Cardiac muscle cell (in vitro differentiated cells and primary cell): Measurements from ENCODE around the gene ALG1. TPM values are rescaled to one million over a fixed set of nuclear protein-coding genes. Genes with fewer than 3 reads are reported as not detected.
"Not testable (repeated sequence)": the region's sequence is repeated elsewhere in the genome, so short reads cannot be mapped to it uniquely, and the experiment has no call there.

Experiments
- DNase-seq, 2 donors: peaks; one replicate each; pipeline versions ENCODE4 v3.0.0 to v3.0.0-alpha.2; 2010 to 2017; ENCODE audit warnings: low read depth in 1 of 2, low spot score in 1 of 2
- H3K27ac ChIP-seq: fragments of 200-600 bp; sonication (generic); 2 replicates; pipeline ENCODE4 v1.5.1; 2016
- H3K27me3 ChIP-seq: fragments of 200-600 bp; sonication (generic); 2 replicates; pipeline ENCODE4 v1.6.0; 2016; ENCODE audit warnings: control low read depth
- H3K36me3 ChIP-seq: fragments of 200-600 bp; sonication (generic); 2 replicates; pipeline ENCODE4 v1.5.1; 2016; ENCODE audit warnings: control low read depth
- H3K4me1 ChIP-seq: fragments of 200-600 bp; sonication (generic); 2 replicates; pipeline ENCODE4 v1.8.1; 2017; ENCODE audit warnings: low read depth, mild to moderate bottlenecking, mixed run types
- H3K4me3 ChIP-seq: fragments of 200-600 bp; sonication (generic); 2 replicates; pipeline ENCODE4 v1.5.1; 2016; ENCODE audit warnings: mild to moderate bottlenecking
- H3K9me3 ChIP-seq: fragments of 200-600 bp; sonication (generic); 2 replicates; pipeline ENCODE4 v1.5.1; 2017; ENCODE audit warnings: low read depth, mild to moderate bottlenecking, control low read depth
- CTCF ChIP-seq: IDR thresholded peaks from 2 replicates; pipeline ENCODE4 v1.5.1; 2012; ENCODE audit warnings: low read depth, mild to moderate bottlenecking, low read length
- polyA plus RNA-seq: library from polyadenylated mRNA; unstranded; fragments of >200 nt; fragmentation: Nextera tagmentation; extraction: Ambion mirVana; gene quantifications from 2 replicates; pipeline ENCODE4 v1.2.1, GENCODE V29; 2016
- total RNA-seq: library from RNA; depleted of rRNA; stranded (reverse); fragments of >200 nt; gene quantifications from 2 replicates; pipeline ENCODE4 v1.2.3, GENCODE V29; 2016

ALG1 gene
- total and polyA plus RNA-seq, 2 experiments from 2014 or later, result 20.2 to 26.5 TPM

DNA sequence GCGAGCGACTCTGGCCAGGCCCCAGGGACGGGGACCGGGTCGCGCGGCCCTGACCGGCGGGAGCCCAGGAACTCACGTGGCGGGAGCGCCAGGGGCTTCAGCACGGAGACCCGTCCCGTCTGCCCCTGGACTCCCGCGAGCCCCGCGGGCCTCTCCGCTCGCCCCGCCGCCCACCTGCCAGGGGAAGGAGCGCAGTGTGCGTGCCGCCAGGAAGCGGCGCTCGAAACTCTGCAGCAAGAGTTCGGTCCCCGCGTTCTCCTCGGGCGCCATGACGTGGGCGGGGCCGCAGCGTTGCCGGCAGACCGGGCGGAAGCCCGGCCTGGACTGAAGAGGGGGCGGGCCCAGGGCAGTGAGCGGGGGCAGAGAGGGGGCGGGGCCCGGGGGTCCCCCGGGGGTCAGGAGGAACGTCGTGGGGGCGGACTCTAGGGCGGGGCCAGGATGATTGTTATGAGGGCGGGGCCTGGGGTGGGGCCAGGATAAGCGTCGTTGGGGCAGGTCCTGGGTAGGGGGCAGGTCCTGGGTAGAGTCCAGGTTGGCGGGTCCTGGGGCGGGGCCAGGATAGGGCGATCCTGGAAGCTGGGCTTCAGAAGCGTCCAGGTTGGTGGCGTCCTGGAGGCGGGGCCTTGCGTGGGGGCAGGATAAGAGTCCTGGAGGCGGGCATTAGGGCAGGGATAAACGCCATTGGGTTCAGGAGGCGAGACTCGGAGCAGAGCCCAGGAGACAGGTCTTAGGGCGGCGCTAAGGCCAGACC, 26.0 kb downstream of the ALG1 start, which contains the start of gene EEF2KMT:
Gene EEF2KMT (minus strand): TSS at position 326 of the 751 bp plus-strand sequence. CDS start 56 bp downstream, at position 270.
- not testable (repeated sequence) for H3K9me3 ChIP-seq, H3K36me3 ChIP-seq, H3K4me1 ChIP-seq, H3K27me3 ChIP-seq
- Histone ChIP-seq H3K4me3 (peak within 1 kb of the TSS; percentile 75), H3K27ac (peak within 1 kb of the TSS; percentile 69)
- peak; percentile 99 to 100 for DNase-seq

DNA sequence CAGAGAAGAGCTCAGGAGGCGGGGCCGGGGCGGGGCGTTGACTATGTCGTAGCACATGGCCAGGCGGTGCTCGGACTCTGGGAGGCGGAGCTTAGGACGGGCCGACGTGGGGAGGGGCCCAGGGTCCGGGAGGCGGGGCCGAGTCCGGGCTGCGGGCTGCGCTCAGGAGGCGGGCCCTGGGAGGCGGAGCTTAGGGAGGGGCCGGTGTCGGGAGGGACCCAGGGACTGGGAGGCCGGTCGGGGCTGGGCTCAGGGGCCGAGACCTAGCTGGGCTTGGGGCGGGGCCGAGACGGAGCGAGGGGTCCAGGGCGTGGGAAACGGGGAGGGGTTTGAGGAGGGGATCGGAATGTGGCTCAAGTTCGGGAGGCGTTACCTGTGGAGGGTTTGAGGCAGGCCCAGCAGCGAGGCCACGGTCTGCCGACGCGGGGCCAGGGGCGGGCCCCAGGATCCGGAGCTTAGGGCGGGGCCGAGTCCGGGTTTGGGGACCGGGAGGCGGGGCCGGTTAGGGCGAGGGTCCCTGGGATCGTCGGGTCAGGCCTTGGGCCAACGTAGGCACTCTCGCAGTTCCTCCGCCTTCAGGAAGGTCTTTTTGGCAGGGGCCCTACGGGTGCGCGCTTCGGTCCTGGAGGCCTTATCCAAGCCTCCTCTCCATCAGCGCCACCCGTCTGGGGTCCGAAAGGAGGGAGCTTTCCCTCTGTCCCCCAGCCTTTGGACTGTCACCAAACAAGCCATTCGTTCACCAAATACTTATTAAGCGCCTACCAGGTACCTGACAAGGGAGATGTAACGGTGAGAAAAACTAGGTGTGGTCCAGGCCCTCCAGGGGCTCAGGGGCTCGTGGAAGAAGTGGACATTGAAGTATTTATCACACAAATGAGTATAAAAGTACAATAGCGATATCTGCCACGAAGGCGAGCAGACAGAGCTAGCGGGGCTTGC, 26.8 kb downstream of the ALG1 start:
- Histone ChIP-seq H3K27ac (peak overlapping the region; percentile 69), H3K4me3 (peak overlapping the region; percentile 75)
- H3K9me3 ChIP-seq, H3K27me3 ChIP-seq, H3K36me3 ChIP-seq, H3K4me1 ChIP-seq: not testable (repeated sequence)
- DNase-seq, result peak; percentile 81 to 92

GRCh38 chr16:5099174-5099573, 27.5 kb downstream of the ALG1 start:
- not testable (repeated sequence) for H3K4me1 ChIP-seq, H3K9me3 ChIP-seq, H3K36me3 ChIP-seq, DNase-seq, H3K27me3 ChIP-seq
- peak overlapping the region; percentile 69 for H3K27ac ChIP-seq
- H3K4me3 ChIP-seq, result peak overlapping the region; percentile 40

DNA sequence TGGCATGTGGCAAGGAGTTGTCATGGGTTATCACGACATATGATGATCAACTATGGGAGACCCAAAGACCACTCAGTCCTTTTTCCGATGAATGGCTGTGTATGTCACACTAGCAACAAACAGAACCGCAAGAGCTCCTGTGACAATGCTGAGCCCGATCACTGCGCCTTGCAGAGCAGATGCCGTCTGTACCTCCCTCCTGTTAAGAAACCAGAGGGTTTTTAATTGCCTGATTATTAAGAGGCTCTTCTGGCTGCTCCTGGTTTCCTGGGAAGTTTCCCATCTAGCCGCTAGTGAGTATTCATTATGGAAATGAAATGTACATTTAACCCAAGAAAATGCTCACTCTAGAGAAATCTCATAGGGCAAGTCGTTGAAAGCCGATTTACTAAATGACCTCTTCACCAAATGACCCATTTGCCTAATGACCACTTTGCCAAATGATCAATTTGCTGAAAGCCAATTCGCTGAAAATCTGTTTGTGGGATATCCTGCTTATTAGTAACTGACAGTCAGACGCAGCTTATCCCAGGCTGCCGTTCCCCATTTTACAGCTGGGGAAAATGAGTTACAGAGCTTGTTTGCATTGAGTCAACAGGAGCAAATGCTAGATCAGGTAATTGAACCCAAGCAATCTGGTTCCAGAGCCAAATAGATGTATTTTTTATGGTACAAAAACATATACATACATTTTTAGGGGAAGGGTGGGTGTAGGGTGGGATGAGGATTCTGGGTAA, 31.8 kb downstream of the ALG1 start:
- H3K4me1 ChIP-seq, H3K9me3 ChIP-seq, H3K4me3 ChIP-seq, H3K27ac ChIP-seq, DNase-seq, H3K36me3 ChIP-seq, H3K27me3 ChIP-seq: not testable (repeated sequence)

GRCh38 chr16:5105039-5105438, 33.4 kb downstream of the ALG1 start:
- H3K4me1 ChIP-seq, H3K9me3 ChIP-seq, H3K27me3 ChIP-seq, DNase-seq, H3K36me3 ChIP-seq, H3K27ac ChIP-seq, H3K4me3 ChIP-seq: not testable (repeated sequence)

DNA sequence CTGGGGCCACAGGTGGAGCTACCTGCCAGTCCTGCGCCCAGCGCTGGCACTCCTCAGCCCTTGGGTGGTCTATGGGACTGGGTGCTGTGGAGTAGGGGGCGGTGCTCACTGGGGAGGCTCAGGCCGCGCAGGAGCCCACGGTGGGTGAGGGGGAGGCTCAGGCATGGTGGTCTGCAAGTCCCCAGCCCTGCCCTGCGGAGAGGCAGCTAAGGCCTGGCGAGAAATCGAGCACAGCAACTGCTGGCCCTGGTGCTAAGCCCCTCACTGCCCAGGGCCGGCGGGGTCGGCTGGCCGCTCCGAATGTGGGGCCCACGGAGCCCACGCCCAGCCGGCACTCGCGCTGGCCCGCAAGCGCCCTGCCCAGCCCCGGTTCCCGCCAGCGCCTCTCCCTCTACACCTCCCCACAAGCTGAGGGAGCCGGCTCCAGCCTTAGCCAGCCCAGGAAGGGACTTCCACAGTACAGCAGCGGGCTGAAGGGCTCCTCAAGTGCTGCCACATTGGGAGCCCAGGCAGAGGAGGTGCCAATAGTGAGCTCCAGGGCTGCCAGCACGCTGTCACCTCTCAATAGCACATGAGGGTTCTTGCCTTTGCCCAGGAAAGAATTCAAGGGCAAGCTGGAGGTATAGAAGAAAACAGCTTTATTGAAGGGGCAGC, 37.0 kb downstream of the ALG1 start:
- no peak overlapping the region for H3K4me3 ChIP-seq
- no peak for TF ChIP-seq CTCF
- H3K27ac ChIP-seq, result no peak overlapping the region
- DNase-seq, result no peak
- no peaks in the 10 kb centered on the region for H3K9me3 ChIP-seq
- no peaks in the 10 kb centered on the region for H3K4me1 ChIP-seq
- no peaks in the 10 kb centered on the region for H3K36me3 ChIP-seq
- H3K27me3 ChIP-seq, result no peaks in the 10 kb centered on the region

DNA sequence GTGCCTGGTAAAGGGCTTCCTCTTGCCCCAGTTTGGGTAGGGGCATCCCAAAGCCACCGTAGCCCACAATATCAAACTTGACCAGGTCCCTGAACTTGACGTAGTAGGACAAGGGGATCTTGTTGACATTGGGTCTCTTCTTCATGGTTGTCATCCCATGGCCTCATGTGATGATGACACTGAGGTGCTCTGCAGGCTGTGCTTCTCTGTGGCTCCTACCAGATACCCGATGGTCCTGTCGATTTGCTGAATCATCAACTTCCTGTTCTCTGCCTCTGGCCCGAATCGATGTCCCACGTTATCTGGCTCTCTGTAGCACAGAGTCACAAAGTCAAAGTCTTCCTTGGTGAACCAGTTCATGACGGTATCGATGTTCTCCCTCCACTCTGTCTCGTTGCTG, 39.3 kb downstream of the ALG1 start:
- not testable (repeated sequence) for H3K36me3 ChIP-seq, H3K4me3 ChIP-seq, H3K27ac ChIP-seq, DNase-seq, H3K4me1 ChIP-seq, H3K9me3 ChIP-seq, H3K27me3 ChIP-seq

- H3K27ac ChIP-seq, H3K4me3 ChIP-seq, H3K4me1 ChIP-seq, H3K36me3 ChIP-seq, H3K27me3 ChIP-seq, H3K9me3 ChIP-seq: not testable (repeated sequence)
- DNase-seq, result peak in 1 of 2 donors; percentile 1
These were observed 45.2 kb downstream of the ALG1 start for GRCh38 chr16:5116780-5117295.

DNA sequence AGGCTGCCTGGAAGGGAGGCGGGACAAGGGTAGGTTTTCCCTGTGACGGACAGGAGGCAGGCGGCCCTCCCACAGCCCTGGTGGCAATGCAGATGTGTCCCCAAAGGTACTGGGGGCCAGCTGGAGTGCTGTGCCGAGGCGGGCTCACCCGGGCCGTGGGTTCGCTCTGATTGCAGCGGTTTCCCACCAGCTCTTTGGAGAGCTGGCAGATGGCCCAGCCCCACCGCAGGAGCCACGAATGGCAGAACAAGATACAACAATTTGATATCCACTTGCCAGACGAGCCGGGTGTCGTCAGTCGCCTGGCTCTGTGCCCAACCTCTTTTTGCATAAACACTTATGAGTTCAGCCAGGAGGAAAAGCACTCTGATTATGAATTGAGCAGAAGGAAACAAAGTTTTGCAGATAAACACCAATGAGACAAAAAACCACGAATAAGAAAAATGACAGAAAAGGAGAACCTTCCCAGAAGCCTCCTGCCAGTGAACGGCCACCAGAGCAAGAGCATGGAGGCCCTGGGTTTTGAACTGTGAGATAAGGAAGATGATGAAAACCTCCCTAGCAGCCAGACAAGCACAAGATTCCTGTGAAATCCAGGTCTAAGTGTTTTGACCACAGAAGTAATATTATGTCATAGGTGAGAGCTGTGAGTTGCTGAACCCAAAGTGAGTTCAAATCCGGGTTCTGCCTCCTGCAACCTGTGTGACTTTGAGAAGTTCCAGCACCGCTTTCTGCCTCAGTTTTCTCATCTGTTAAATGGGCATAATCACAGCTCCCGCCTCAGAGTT, 45.9 kb downstream of the ALG1 start:
- H3K9me3 ChIP-seq, H3K4me3 ChIP-seq, H3K27ac ChIP-seq, H3K36me3 ChIP-seq, H3K4me1 ChIP-seq, H3K27me3 ChIP-seq: not testable (repeated sequence)
- peak; percentile 9 to 69 for DNase-seq

GRCh38 chr16:5131467-5132004, 59.9 kb downstream of the ALG1 start:
- H3K4me1 ChIP-seq, H3K27ac ChIP-seq, H3K27me3 ChIP-seq, DNase-seq, H3K9me3 ChIP-seq, H3K4me3 ChIP-seq, H3K36me3 ChIP-seq: not testable (repeated sequence)

- not testable (repeated sequence) for DNase-seq, H3K36me3 ChIP-seq, H3K9me3 ChIP-seq, H3K27me3 ChIP-seq, H3K4me1 ChIP-seq, H3K4me3 ChIP-seq, H3K27ac ChIP-seq
These were observed 61.4 kb downstream of the ALG1 start for GRCh38 chr16:5132915-5133600.
